ENCODE data around the gene JAKMIP2.

DNA sequence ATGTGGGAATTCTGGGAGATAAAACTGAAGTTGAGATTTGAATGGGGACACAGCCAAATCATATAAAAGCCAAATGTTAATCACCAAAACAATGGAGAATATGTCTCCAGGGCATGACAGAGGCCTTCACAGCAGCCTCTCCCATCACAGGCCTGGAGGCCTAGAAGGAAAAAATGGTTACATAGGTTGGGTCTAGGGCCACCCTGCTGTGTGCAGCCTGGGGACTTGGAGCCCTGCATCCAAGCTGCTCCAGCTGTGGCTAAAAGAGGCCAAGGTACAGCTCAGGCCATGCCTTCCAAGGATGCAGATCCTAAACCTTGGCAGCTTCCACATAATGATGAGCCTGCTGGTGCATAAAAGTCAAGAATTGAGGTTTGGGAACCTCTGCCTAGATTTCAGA is 85.1 kb downstream of the JAKMIP2 start:
- TF ChIP-seq CTCF (IDR thresholded peaks at IDR 0.05): no peak
- TF ChIP-seq POLR2A (IDR thresholded peaks at IDR 0.05): no peak
